Measurements from ENCODE around the gene SAMMSON.

DNA sequence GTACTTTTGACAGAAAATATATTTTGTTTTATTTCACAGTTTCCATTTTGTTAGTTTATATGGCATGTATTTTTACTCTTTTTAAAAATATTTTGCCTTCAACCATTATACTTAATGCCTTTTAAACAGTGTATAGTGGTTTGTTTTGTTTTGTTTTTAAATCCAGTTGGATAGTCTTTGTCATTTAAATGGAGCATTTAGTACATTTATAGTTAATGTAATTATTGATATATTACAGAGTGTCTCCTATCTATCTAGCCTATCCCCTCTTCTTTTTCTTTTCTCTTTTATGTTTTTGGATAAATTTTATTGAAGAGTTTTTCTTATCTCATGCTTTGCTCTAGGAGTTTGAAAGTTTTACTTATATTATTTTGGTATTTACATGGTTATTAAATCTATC lies 3.6 kb downstream of the SAMMSON start:
- TF ChIP-seq, protein P1, sequence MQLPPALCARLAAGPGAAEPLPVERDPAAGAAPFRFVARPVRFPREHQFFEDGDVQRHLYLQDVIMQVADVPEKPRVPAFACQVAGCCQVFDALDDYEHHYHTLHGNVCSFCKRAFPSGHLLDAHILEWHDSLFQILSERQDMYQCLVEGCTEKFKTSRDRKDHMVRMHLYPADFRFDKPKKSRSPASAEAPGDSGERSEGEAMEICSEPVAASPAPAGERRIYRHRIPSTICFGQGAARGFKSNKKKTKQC (CRISPR knock-in tag; IDR thresholded peaks at IDR 0.05), result no peak
- TF ChIP-seq MBD1 (CRISPR knock-in tag; IDR thresholded peaks at IDR 0.05), result no peak
- TF ChIP-seq, protein P2, sequence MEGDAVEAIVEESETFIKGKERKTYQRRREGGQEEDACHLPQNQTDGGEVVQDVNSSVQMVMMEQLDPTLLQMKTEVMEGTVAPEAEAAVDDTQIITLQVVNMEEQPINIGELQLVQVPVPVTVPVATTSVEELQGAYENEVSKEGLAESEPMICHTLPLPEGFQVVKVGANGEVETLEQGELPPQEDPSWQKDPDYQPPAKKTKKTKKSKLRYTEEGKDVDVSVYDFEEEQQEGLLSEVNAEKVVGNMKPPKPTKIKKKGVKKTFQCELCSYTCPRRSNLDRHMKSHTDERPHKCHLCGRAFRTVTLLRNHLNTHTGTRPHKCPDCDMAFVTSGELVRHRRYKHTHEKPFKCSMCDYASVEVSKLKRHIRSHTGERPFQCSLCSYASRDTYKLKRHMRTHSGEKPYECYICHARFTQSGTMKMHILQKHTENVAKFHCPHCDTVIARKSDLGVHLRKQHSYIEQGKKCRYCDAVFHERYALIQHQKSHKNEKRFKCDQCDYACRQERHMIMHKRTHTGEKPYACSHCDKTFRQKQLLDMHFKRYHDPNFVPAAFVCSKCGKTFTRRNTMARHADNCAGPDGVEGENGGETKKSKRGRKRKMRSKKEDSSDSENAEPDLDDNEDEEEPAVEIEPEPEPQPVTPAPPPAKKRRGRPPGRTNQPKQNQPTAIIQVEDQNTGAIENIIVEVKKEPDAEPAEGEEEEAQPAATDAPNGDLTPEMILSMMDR (IDR thresholded peaks at IDR 0.05 in 2 of 3, conservative IDR thresholded peaks at IDR 0.05 in 1 of 3; ENCODE audit: insufficient read depth in 2 of 3, low read depth in 1 of 3, low read length in 3 of 3), result no peak
- no peak for TF ChIP-seq ZNF830 (CRISPR knock-in tag; IDR thresholded peaks at IDR 0.05)
- no peak for TF ChIP-seq ZNF133 (CRISPR knock-in tag; IDR thresholded peaks at IDR 0.05)
- no peak for TF ChIP-seq ZBTB5 (IDR thresholded peaks at IDR 0.05)
- no peak for TF ChIP-seq HNRNPL (IDR thresholded peaks at IDR 0.05; ENCODE audit: low read depth, low read length)
- TF ChIP-seq, protein P3, sequence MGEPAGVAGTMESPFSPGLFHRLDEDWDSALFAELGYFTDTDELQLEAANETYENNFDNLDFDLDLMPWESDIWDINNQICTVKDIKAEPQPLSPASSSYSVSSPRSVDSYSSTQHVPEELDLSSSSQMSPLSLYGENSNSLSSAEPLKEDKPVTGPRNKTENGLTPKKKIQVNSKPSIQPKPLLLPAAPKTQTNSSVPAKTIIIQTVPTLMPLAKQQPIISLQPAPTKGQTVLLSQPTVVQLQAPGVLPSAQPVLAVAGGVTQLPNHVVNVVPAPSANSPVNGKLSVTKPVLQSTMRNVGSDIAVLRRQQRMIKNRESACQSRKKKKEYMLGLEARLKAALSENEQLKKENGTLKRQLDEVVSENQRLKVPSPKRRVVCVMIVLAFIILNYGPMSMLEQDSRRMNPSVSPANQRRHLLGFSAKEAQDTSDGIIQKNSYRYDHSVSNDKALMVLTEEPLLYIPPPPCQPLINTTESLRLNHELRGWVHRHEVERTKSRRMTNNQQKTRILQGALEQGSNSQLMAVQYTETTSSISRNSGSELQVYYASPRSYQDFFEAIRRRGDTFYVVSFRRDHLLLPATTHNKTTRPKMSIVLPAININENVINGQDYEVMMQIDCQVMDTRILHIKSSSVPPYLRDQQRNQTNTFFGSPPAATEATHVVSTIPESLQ (CRISPR knock-in tag; IDR thresholded peaks at IDR 0.05), result no peak
- no peak for TF ChIP-seq GATAD2B (IDR thresholded peaks at IDR 0.05; ENCODE audit: borderline replicate concordance)
- no peak for TF ChIP-seq U2AF2 (optimal IDR thresholded peaks at IDR 0.05; ENCODE audit: low read depth, low read length)
- no peak for TF ChIP-seq JUND (IDR thresholded peaks at IDR 0.05; ENCODE audit: borderline replicate concordance, low read depth, low read length)
- no peak for TF ChIP-seq JUND (tag; IDR thresholded peaks at IDR 0.05; ENCODE audit: borderline replicate concordance, low read depth, low read length)

Measured in K562 (cell line).